ENCODE results near the gene PRKAG2. TPM values are rescaled to one million over a fixed set of nuclear protein-coding genes. Genes with fewer than 3 reads are reported as not detected.

PRKAG2 gene
- total and polyA plus RNA-seq, 4 donors: 17.5 to 33.3 (median 23.9) TPM

GRCh38 chr7:151722533-151722932, 154.4 kb downstream of the PRKAG2 start:
- ATAC-seq (ENCODE audit: insufficient read depth, low FRiP score) (no peak), DNase-seq (no peak)
- H3K27ac ChIP-seq (ENCODE audit: low read depth in 1 of 2, low read length in 1 of 2): peak overlapping the region in 1 of 2 donors; percentile 35
- TF ChIP-seq, protein P1, sequence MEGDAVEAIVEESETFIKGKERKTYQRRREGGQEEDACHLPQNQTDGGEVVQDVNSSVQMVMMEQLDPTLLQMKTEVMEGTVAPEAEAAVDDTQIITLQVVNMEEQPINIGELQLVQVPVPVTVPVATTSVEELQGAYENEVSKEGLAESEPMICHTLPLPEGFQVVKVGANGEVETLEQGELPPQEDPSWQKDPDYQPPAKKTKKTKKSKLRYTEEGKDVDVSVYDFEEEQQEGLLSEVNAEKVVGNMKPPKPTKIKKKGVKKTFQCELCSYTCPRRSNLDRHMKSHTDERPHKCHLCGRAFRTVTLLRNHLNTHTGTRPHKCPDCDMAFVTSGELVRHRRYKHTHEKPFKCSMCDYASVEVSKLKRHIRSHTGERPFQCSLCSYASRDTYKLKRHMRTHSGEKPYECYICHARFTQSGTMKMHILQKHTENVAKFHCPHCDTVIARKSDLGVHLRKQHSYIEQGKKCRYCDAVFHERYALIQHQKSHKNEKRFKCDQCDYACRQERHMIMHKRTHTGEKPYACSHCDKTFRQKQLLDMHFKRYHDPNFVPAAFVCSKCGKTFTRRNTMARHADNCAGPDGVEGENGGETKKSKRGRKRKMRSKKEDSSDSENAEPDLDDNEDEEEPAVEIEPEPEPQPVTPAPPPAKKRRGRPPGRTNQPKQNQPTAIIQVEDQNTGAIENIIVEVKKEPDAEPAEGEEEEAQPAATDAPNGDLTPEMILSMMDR (IDR thresholded peaks at IDR 0.05; ENCODE audit: control extremely low read depth, extremely low read depth): no peak
- H3K9me3 ChIP-seq (ENCODE audit: control insufficient read depth in 4 of 4, insufficient read depth in 3 of 4, low read length in 3 of 4): no peaks in the 10 kb centered on the region
- no peaks in the 10 kb centered on the region for H3K27me3 ChIP-seq (ENCODE audit: control insufficient read depth in 3 of 3, insufficient read depth in 3 of 3, low read length in 2 of 3)
- no peak overlapping the region for H3K9ac ChIP-seq (ENCODE audit: insufficient read depth in 1 of 2, low read length in 2 of 2)
- no peaks in the 10 kb centered on the region for H3K36me3 ChIP-seq (ENCODE audit: control insufficient read depth in 4 of 4, insufficient read depth in 4 of 4, low read length in 4 of 4)
- WGBS, 2 donors: 88% methylated on average over 12 of the region's 12 CpGs
- H3K4me1 ChIP-seq (ENCODE audit: control insufficient read depth in 5 of 5, insufficient read depth in 5 of 5, low read length in 5 of 5): peaks cover 0 to 14% (median 5%) of the 10 kb centered on the region in 5 donors
- H3K4me3 ChIP-seq: no peak overlapping the region

- peak overlapping the region in 1 of 2 donors; percentile 35 for H3K27ac ChIP-seq (ENCODE audit: low read depth in 1 of 2, low read length in 1 of 2)
- no peak for DNase-seq
- TF ChIP-seq, protein P1 (IDR thresholded peaks at IDR 0.05; ENCODE audit: control extremely low read depth, extremely low read depth): no peak
- H3K9me3 ChIP-seq (ENCODE audit: control insufficient read depth in 4 of 4, insufficient read depth in 3 of 4, low read length in 3 of 4): no peaks in the 10 kb centered on the region
- no peak overlapping the region for H3K4me3 ChIP-seq
- no peak for ATAC-seq (ENCODE audit: insufficient read depth, low FRiP score)
- WGBS, 2 donors: 47 to 76% methylated on average over 5 of the region's 5 CpGs
- H3K9ac ChIP-seq (ENCODE audit: insufficient read depth in 1 of 2, low read length in 2 of 2): no peak overlapping the region
- no peaks in the 10 kb centered on the region for H3K27me3 ChIP-seq (ENCODE audit: control insufficient read depth in 3 of 3, insufficient read depth in 3 of 3, low read length in 2 of 3)
- H3K4me1 ChIP-seq (ENCODE audit: control insufficient read depth in 5 of 5, insufficient read depth in 5 of 5, low read length in 5 of 5): peaks cover 0 to 17% (median under 1%) of the 10 kb centered on the region in 5 donors
- no peaks in the 10 kb centered on the region for H3K36me3 ChIP-seq (ENCODE audit: control insufficient read depth in 4 of 4, insufficient read depth in 4 of 4, low read length in 4 of 4)
These were observed 155.2 kb downstream of the PRKAG2 start for GRCh38 chr7:151721694-151722093.

GRCh38 chr7:151721236-151721635, 155.7 kb downstream of the PRKAG2 start:
- Histone ChIP-seq H3K36me3 (ENCODE audit: control insufficient read depth in 4 of 4, insufficient read depth in 4 of 4, low read length in 4 of 4) (no peaks in the 10 kb centered on the region), H3K9ac (ENCODE audit: insufficient read depth in 1 of 2, low read length in 2 of 2) (no peak overlapping the region), H3K4me3 (no peak overlapping the region), H3K4me1 (ENCODE audit: control insufficient read depth in 5 of 5, insufficient read depth in 5 of 5, low read length in 5 of 5) (peaks cover 0 to 14% (median 3%) of the 10 kb centered on the region in 5 donors), H3K27ac (ENCODE audit: low read depth in 1 of 2, low read length in 1 of 2) (peak overlapping the region; percentile 32 to 35), H3K27me3 (ENCODE audit: control insufficient read depth in 3 of 3, insufficient read depth in 3 of 3, low read length in 2 of 3) (no peaks in the 10 kb centered on the region), H3K9me3 (ENCODE audit: control insufficient read depth in 4 of 4, insufficient read depth in 3 of 4, low read length in 3 of 4) (no peaks in the 10 kb centered on the region)
- TF ChIP-seq, protein P1 (IDR thresholded peaks at IDR 0.05; ENCODE audit: control extremely low read depth, extremely low read depth): no peak
- DNase-seq (no peak), ATAC-seq (ENCODE audit: insufficient read depth, low FRiP score) (no peak)
- 69 to 88% methylated on average over 11 of the region's 11 CpGs for WGBS, 2 donors

GRCh38 chr7:151720280-151720679, 156.6 kb downstream of the PRKAG2 start:
- peaks cover 0 to 13% (median 3%) of the 10 kb centered on the region in 5 donors for H3K4me1 ChIP-seq (ENCODE audit: control insufficient read depth in 5 of 5, insufficient read depth in 5 of 5, low read length in 5 of 5)
- H3K4me3 ChIP-seq: no peak overlapping the region
- no peak for DNase-seq
- H3K27ac ChIP-seq (ENCODE audit: low read depth in 1 of 2, low read length in 1 of 2): peak overlapping the region in 1 of 2 donors; percentile 73
- no peaks in the 10 kb centered on the region for H3K9me3 ChIP-seq (ENCODE audit: control insufficient read depth in 4 of 4, insufficient read depth in 3 of 4, low read length in 3 of 4)
- H3K36me3 ChIP-seq (ENCODE audit: control insufficient read depth in 4 of 4, insufficient read depth in 4 of 4, low read length in 4 of 4): no peaks in the 10 kb centered on the region
- ATAC-seq (ENCODE audit: insufficient read depth, low FRiP score): no peak
- TF ChIP-seq, protein P1 (IDR thresholded peaks at IDR 0.05; ENCODE audit: control extremely low read depth, extremely low read depth): no peak
- 74 to 79% methylated on average over 5 of the region's 5 CpGs for WGBS, 2 donors
- no peak overlapping the region for H3K9ac ChIP-seq (ENCODE audit: insufficient read depth in 1 of 2, low read length in 2 of 2)
- no peaks in the 10 kb centered on the region for H3K27me3 ChIP-seq (ENCODE audit: control insufficient read depth in 3 of 3, insufficient read depth in 3 of 3, low read length in 2 of 3)
